NB4 (cell line): ENCODE data around the gene RP9.
A peak's percentile ranks its signal among the peaks of the same experiment; 100 is the strongest.

Experiments
- DNase-seq: peaks from one replicate; pipeline ENCODE4 v3.0.0; 2010; ENCODE audit warnings: low read depth
- H3K4me3 ChIP-seq: one replicate; pipeline ENCODE4 v1.5.1; 2011; ENCODE audit warnings: mild to moderate bottlenecking, low read depth, low read length, moderate library complexity
- CTCF ChIP-seq: IDR thresholded peaks from one replicate; pipeline ENCODE4 v1.5.1; 2012; ENCODE audit warnings: low read depth, low read length
- MAX ChIP-seq: IDR thresholded peaks from 2 replicates; pipeline ENCODE4 v1.6.1; 2011; ENCODE audit warnings: low read depth, low read length
- MYC ChIP-seq: IDR thresholded peaks from 2 replicates; pipeline ENCODE4 v1.6.1; 2011; ENCODE audit warnings: low read depth, low read length
- POLR2A ChIP-seq: IDR thresholded peaks from 2 replicates; pipeline ENCODE4 v1.6.1; 2011; ENCODE audit warnings: mild to moderate bottlenecking; ENCODE audit not compliant: insufficient read length; ENCODE audit errors: extremely low read depth

RP9 gene

GRCh38 chr7:33089142-33089541 lies 20.1 kb downstream of the RP9 start:
- DNase-seq, result peak; percentile 33
- TF ChIP-seq MYC (no peak), POLR2A (no peak), CTCF (no peak), MAX (no peak)

GRCh38 chr7:33087858-33088257 lies 21.3 kb downstream of the RP9 start:
- no peak overlapping the region for H3K4me3 ChIP-seq
- DNase-seq, result no peak
- TF ChIP-seq CTCF (no peak), POLR2A (no peak), MAX (no peak)

More at GRCh38 chr7:33089142-33089541, 20.1 kb downstream of the RP9 start:
- no peak overlapping the region for H3K4me3 ChIP-seq

- TF ChIP-seq POLR2A, result no peak
- no peak for TF ChIP-seq CTCF
- no peak for TF ChIP-seq MAX
- no peak for TF ChIP-seq MYC
- DNase-seq, result no peak
- no peak overlapping the region for H3K4me3 ChIP-seq
Measured at GRCh38 chr7:33087356-33087755, 21.8 kb downstream of the RP9 start.

- DNase-seq, result no peak
- no peak for TF ChIP-seq MYC
- TF ChIP-seq MAX, result no peak
- TF ChIP-seq CTCF, result no peak
- no peak for TF ChIP-seq POLR2A
- H3K4me3 ChIP-seq, result no peak overlapping the region
Measured at GRCh38 chr7:33079763-33080690, 29.2 kb downstream of the RP9 start.

GRCh38 chr7:33079096-33079495 lies 30.1 kb downstream of the RP9 start:
- DNase-seq, result no peak
- TF ChIP-seq CTCF, result no peak
- TF ChIP-seq POLR2A, result no peak
- no peak for TF ChIP-seq MAX
- no peak for TF ChIP-seq MYC
- H3K4me3 ChIP-seq, result no peak overlapping the region
